EL (cell line): ENCODE data around the gene FCN2.

ENCODE experiments used
- DNase-seq: peaks from one replicate; pipeline ENCODE4 v3.0.0-alpha.2; 2016

Gene FCN2

DNA sequence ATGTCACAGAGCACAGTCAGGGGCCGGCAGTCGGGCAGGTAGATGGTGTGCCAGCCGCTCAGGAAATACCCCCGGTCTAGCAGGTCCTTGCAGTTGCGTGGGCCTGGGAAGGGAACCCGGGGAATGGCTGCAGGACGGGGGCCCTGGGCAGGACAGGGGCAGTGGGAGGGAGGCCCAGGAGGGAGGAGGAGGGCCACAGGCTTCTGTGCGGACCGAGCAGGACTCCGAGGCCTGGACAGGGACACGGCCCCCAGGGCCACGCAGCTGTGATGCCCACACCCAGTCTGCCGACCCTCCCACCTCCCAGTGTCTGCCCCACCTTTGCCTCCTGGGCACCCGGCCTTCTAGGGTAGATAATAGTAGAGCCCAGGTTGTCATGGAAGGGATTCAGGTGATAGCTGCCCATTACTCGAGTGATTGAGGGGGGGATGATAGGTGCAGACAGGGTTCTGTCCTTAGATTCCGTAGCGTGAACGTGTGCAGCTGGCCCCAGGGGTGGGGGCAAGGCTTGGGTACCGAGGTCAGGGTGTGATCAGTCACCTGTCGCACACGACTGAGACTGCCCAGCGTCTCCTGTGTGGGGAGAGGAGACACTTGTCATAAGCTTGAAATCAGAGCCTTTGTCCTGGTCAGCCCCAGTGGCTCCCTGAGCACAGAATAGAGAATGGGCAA lies 32.6 kb downstream of the FCN2 start:
- DNase-seq, result no peak

GRCh38 chr9:134913713-134914500 lies 33.3 kb downstream of the FCN2 start:
- DNase-seq, result no peak

GRCh38 chr9:134914501-134914834 lies 33.9 kb downstream of the FCN2 start:
- no peak for DNase-seq

DNA sequence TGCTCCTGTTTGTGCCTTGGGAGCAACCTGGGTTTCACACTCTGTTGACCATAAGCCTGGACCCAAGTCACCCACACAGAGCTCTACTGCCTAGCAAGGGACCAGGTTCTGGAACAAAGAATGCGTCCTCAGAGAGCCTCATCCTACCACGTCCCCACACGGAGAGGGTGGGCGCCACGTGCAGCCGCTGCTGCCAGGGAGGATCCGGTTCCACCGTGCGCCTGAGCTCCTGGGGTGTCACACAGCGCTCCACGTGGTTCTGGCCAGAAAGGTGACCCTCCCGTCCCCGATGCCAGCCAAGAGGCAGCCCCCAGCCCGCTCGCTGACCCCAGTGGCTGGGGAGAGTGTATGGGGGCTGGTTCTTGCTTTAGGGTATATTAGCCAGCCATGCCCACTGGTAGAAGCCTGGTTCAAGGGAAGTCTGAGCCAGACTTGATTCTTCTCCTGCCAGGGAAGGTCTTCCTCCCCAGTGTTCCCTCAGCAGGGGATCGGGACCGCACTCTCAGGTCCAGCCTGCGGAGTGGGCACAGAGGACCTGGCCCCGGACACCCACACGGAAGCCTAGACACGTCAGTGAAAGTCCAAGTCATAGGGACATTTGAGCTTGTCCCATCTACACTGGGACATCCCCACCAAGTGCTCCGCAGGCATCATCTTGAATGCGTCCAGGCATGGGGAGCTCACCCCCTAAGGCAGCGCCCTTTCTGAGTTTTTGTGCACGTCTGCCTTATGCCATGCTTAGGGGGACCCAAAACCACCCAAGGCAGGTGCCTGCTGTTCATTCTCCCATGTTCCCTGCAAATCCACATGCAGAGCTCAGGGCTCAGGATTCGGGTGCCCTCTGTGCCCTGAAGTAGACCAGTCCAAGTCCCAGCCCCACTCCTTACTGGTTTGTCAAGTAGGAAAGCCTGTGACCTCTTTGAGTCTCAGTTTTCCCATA lies 34.7 kb downstream of the FCN2 start:
- no peak for DNase-seq

DNA sequence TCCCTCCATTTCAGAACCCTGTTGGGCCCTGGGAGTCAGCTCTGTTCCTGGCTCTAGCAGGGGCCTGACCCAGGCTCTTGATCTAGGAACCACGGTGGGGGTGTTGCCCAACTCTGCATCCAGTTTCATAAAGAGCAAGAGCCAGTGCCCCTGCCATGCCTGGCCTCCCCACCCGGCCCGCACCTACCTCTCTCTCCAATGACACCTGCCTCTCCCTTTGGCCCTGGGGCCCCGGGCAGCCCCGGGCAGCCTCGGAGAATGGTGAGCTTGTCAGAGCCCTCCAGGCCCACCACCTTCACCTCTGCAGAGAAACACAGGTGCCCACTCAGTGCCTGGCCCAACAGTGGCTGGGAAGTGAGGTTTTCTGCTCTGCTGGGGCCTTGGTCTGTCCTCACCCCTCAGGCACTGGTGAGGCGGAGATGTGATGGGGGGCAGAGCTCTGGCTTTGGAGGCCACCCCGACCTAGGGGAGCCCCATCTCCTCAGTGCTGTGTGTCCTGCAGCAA lies 35.6 kb downstream of the FCN2 start:
- no peak for DNase-seq

GRCh38 chr9:134917431-134918373 lies 37.1 kb downstream of the FCN2 start, which contains the start of gene FCN1:
Gene FCN1 (minus strand): TSS chr9:134917912. CDS start chr9:134917871, 41 bp downstream.
- no peak for DNase-seq

GRCh38 chr9:134918646-134919045 lies 38.0 kb downstream of the FCN2 start:
- DNase-seq, result no peak

DNA sequence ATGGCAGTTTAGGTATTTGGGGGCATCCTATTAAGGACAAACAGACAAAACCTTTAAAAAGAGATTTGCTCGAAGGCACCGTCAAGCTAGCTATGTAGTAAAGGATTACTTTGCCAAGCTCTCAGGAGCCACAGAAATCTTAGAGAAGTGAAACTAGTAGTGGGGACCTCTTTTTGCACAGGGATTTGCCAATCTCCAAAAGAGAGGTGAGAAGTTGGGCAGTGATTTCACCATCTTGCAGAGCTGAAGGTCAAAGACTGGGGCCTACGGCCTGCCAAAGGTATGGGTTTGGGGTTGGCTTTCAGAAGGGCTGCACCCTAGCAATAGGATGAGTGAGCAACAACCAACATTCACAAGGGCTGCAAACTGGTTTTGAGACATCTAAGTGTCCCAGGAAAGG lies 38.7 kb downstream of the FCN2 start:
- no peak for DNase-seq

DNA sequence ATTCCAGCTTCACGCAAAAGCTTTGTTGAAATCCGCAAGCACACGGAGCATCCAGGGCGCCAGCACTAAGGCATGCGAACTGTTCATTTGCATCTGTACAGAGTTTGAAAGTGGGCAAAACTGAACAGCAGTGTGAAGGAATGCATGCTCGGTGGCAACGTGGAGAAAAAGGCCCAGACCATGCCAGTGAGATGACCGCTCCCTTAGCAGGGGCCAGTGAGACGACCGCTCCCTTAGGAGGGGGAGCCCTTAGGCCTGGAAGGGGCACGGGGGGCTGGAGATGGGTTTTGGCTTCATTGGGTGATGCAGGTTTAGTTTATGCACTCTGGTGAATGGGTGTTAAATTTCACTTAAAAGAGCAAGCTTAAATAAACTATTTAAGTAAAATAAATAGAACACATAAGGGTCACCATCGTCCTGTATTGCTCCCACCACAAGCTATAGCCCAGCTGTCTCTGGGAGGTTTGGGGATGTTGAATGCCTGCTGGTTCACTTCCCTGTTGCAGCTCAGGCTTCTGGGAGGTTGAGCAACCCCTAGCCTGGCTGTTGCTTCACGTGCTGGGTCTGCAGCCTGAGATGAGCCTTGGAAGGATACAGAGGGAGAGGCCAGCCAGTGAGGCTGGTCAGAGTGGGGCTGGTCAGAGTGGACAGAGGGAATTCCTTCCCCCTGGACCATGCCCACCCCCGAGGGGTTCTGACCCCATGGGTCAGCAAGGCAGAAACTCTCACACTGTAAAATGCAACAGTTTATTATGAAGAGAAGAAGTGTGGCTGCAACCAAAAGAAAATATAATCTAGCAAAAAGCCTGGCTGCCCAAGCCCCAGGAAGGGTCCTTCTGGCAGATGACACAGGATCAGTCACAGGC lies 41.7 kb downstream of the FCN2 start:
- no peak for DNase-seq

GRCh38 chr9:134922932-134923240 lies 42.3 kb downstream of the FCN2 start:
- DNase-seq, result no peak

GRCh38 chr9:134923466-134923865 lies 42.9 kb downstream of the FCN2 start:
- DNase-seq, result no peak

DNA sequence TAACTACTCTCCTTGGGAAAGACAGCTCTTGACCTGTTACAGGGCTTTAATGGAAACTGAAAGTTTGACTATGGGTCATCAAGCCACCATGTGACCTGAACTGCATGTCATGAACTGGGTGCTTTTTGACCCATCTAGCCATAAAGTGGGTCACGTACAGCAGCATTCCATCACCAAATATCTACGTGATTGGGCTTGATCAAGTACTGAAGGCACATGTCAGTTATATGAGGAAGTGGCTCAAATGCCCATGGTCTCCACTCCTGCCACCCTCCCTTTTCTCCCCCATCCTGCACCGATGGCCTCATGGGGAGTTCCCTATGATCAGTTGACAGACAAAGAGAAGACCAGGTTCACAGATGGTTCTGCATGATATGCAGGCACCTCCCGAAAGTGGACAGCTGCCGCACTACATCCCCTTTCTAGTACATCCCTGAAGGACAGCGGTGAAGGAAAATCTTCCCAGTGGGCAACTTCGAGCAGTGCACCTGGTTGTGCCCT lies 44.5 kb downstream of the FCN2 start:
- no peak for DNase-seq

DNA sequence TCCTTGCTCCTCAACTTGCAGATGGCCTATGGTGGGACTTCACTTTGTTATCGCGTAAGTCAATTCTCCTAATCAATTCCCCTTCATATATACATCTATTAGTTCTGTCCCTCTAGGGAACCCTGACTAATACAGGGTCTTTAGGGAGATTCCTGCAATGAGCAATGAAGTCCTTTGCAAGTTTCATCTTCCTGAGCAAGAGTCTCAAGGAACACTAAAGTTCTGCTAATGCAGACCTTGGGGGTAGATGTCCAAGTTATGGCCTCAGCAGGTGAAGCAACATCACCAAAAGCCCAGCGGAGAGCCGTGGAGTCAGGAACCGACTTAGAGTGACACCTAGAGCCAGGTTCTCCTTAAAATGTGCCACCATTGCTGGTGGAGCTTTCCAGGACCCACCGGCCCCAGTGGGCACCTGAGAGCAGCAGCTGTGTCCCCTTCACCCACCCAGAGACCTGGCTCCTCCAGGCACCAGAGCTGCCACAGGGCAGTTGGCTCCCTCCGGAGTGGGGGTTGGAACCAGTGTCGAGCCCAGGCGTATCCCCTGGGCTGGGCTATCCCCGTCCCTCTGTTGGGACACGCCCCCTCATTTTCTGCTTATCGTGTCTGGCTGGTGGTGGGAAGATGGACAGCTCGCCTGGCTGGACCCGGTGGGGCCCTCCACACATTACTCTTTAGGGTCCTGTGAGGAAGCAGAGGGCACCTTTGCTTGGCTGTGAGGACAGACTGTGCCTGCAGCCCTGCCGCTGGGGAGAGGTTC lies 48.0 kb downstream of the FCN2 start:
- no peak for DNase-seq

DNA sequence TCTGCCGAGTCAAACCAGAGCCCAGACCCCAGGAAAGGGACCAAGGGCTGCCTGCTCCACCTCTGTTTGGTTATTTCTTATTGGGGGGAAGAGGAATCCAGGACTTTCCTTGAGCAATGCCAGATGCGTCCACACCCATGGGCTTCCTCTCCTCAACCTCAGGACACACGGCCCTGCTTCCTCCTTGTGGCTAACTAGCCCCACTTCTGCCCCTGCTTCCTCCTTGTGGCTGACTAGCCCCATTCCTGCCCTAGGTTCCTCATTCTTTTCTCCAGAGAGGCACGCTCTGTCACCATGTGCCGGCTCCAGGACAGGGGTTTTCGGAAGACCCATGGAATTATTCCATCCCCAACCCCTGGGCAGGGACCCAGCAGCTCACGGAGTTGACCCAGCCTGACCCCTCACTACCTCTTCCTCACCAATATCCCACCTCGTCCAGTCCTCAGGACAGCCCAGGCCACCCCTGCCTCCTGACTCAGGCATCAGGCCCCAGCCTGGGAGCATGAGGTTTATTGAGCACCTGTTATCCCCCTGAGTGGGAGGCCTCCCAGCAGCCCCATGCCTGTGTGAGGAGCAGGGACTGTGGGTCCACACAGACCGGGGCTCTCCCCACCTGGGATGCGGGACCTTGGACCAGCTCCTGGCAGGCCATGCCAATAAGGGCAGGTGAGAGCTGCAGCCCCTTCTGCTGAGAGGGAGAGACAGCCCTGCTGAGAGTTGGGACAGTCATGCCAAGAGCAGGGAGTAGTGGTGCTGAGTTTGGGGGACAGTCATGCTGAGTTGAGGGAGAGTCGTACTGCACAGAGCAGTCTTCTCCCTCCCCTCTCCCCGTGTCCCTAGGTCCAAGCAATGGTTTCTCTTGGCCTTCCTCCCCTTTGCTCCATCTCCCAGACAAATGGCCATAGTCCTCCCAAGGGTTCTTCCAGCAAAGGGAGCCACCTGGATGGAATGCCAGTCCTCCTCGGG lies 48.9 kb downstream of the FCN2 start:
- DNase-seq, result no peak

DNA sequence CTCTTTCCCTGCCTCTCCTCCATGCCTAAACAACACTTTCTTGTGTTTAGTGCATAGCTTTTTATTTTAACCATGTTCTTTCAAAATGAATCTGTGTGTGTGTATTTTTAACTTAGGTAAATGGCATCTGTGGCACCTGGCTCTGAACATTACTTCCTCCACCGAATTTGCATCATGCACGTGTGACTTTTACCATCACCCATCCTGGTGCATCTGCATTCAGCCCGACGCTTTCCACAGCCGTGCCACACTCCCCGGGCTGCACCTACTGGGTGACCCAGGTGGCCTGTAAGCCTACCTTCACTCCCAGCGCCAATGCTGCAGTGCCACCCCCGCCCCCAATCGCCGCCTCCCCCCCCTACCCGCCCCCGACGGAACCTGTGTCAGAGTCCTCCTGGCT lies 49.8 kb downstream of the FCN2 start:
- no peak for DNase-seq

- no peak for DNase-seq
These were observed 51.6 kb downstream of the FCN2 start for GRCh38 chr9:134932171-134932570.

GRCh38 chr9:134932606-134933005 lies 52.0 kb downstream of the FCN2 start:
- DNase-seq, result no peak

DNA sequence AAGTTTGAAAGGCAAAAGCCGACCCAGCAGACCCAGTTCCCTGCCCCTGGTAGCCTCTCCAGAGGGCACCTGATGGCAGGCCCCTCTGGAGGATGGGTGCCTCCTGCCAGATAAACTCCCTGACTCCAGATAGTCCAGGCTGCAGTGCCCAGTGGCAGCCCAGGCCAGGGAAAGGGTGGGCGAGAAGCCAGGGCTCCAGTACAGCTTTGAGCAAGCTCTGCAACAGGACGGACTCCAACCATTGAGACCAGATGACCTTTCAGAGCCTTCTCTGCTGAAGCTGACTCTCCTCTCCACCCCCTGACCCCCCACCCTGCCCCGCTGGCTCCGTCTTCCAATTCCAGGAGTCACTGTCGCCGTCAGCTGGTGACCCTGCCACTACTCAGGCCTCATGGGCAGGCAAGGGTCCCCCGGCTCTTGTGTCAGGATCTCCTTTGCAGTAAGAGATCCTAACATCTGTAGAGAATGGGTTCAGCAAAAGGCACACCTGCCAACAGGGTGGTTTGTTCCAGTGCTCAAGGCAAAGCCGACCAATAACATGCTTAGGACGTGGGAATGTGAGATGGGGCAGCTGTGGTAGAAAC lies 52.6 kb downstream of the FCN2 start:
- DNase-seq, result no peak
